Progenitor cell of endocrine pancreas (in vitro differentiated cells): ENCODE data around the gene TNIK. TPM values are rescaled to one million over a fixed set of nuclear protein-coding genes. Genes with fewer than 3 reads are reported as not detected.

ENCODE experiments used
- DNase-seq: peaks from one replicate; pipeline ENCODE4 v3.0.0; 2021; ENCODE audit warnings: low spot score; ENCODE audit not compliant: unreplicated experiment
- H3K27ac Mint-ChIP-seq: 2 replicates; pipeline ENCODE4 v1.8.0; 2021; ENCODE audit warnings: mild to moderate bottlenecking, moderate library complexity, mixed read lengths
- H3K27me3 Mint-ChIP-seq: 2 replicates; pipeline ENCODE4 v1.8.0; 2021; ENCODE audit warnings: mixed read lengths
- H3K36me3 Mint-ChIP-seq: 2 replicates; pipeline ENCODE4 v1.8.0; 2022; ENCODE audit warnings: mixed read lengths; ENCODE audit not compliant: insufficient read depth
- H3K4me1 Mint-ChIP-seq: 2 replicates; pipeline ENCODE4 v1.8.0; 2021; ENCODE audit warnings: low read depth, mixed read lengths
- H3K4me3 Mint-ChIP-seq: 2 replicates; pipeline ENCODE4 v1.8.0; 2021; ENCODE audit warnings: low read depth, mild to moderate bottlenecking, moderate library complexity, mixed read lengths
- H3K9me3 Mint-ChIP-seq: 2 replicates; pipeline ENCODE4 v1.8.0; 2021; ENCODE audit warnings: low read depth, mixed read lengths
- CTCF ChIP-seq: fragments of 200-600 bp; sonication (generic); IDR thresholded peaks from one replicate; pipeline ENCODE4 v1.5.0; 2021; ENCODE audit warnings: antibody characterized with exemption, mild to moderate bottlenecking; ENCODE audit not compliant: unreplicated experiment
- total RNA-seq: library from RNA; stranded (reverse); gene quantifications from 2 replicates; pipeline ENCODE4 v1.2.1, GENCODE V29; 2021

Gene TNIK
- total RNA-seq, 1 donor from 2014 or later, result 15.7 TPM

GRCh38 chr3:171221104-171221503 is 239.1 kb downstream of the TNIK start:
- no peak overlapping the region for H3K4me3 Mint-ChIP-seq
- no peak overlapping the region for H3K27ac Mint-ChIP-seq
- DNase-seq, result no peak
- peaks cover 2% of the 10 kb centered on the region for H3K36me3 Mint-ChIP-seq
- no peak for TF ChIP-seq CTCF
- no peaks in the 10 kb centered on the region for H3K27me3 Mint-ChIP-seq
- H3K4me1 Mint-ChIP-seq, result no peaks in the 10 kb centered on the region
- peaks cover 6% of the 10 kb centered on the region for H3K9me3 Mint-ChIP-seq

GRCh38 chr3:171219258-171219657 is 240.9 kb downstream of the TNIK start:
- H3K9me3 Mint-ChIP-seq, result no peaks in the 10 kb centered on the region
- no peak for TF ChIP-seq CTCF
- no peak overlapping the region for H3K4me3 Mint-ChIP-seq
- H3K36me3 Mint-ChIP-seq, result no peaks in the 10 kb centered on the region
- DNase-seq, result no peak
- H3K27me3 Mint-ChIP-seq, result no peaks in the 10 kb centered on the region
- H3K4me1 Mint-ChIP-seq, result no peaks in the 10 kb centered on the region
- no peak overlapping the region for H3K27ac Mint-ChIP-seq

GRCh38 chr3:171218069-171218468 is 242.1 kb downstream of the TNIK start:
- no peak for TF ChIP-seq CTCF
- no peak overlapping the region for H3K4me3 Mint-ChIP-seq
- H3K27ac Mint-ChIP-seq, result no peak overlapping the region
- no peak for DNase-seq
- H3K4me1 Mint-ChIP-seq, result no peaks in the 10 kb centered on the region
- H3K36me3 Mint-ChIP-seq, result no peaks in the 10 kb centered on the region
- no peaks in the 10 kb centered on the region for H3K27me3 Mint-ChIP-seq
- H3K9me3 Mint-ChIP-seq, result no peaks in the 10 kb centered on the region

- H3K4me1 Mint-ChIP-seq, result no peaks in the 10 kb centered on the region
- H3K27me3 Mint-ChIP-seq, result no peaks in the 10 kb centered on the region
- H3K27ac Mint-ChIP-seq, result no peak overlapping the region
- H3K9me3 Mint-ChIP-seq, result no peaks in the 10 kb centered on the region
- no peak for TF ChIP-seq CTCF
- no peak for DNase-seq
- H3K4me3 Mint-ChIP-seq, result no peak overlapping the region
- H3K36me3 Mint-ChIP-seq, result no peaks in the 10 kb centered on the region
Observed at GRCh38 chr3:171213907-171214306, 246.3 kb downstream of the TNIK start.

GRCh38 chr3:171213178-171213577 is 247.0 kb downstream of the TNIK start:
- no peaks in the 10 kb centered on the region for H3K4me1 Mint-ChIP-seq
- no peaks in the 10 kb centered on the region for H3K36me3 Mint-ChIP-seq
- no peaks in the 10 kb centered on the region for H3K27me3 Mint-ChIP-seq
- no peak for TF ChIP-seq CTCF
- no peaks in the 10 kb centered on the region for H3K9me3 Mint-ChIP-seq
- no peak overlapping the region for H3K27ac Mint-ChIP-seq
- H3K4me3 Mint-ChIP-seq, result no peak overlapping the region
- no peak for DNase-seq
